Activated CD8-positive, alpha-beta memory T cell treated with anti-CD3 and anti-CD28 coated beads for 1 hour (primary cell): ENCODE measurements around the gene ANGPTL2.

Experiments used
- DNase-seq, 2 donors: peaks; one replicate each; pipeline ENCODE4 v3.0.0-alpha.2; 2020; ENCODE audit warnings: low read depth in 1 of 2; ENCODE audit errors: extremely low read depth in 1 of 2

The ANGPTL2 gene

GRCh38 chr9:127137640-127138360 lies 15.4 kb upstream of the ANGPTL2 start:
- DNase-seq = no peak

GRCh38 chr9:127136880-127137639 lies 14.6 kb upstream of the ANGPTL2 start:
- DNase-seq = no peak

GRCh38 chr9:127136081-127136879 lies 13.8 kb upstream of the ANGPTL2 start:
- DNase-seq = no peak

- no peak for DNase-seq
These were observed 12.8 kb upstream of the ANGPTL2 start for GRCh38 chr9:127135056-127135745.

GRCh38 chr9:127133739-127134167 lies 11.3 kb upstream of the ANGPTL2 start:
- DNase-seq = no peak

GRCh38 chr9:127132921-127133647 lies 10.6 kb upstream of the ANGPTL2 start:
- no peak for DNase-seq

GRCh38 chr9:127132375-127132774 lies 9.9 kb upstream of the ANGPTL2 start:
- no peak for DNase-seq

- no peak for DNase-seq
These were observed 9.4 kb upstream of the ANGPTL2 start for GRCh38 chr9:127131871-127132270.

- DNase-seq = no peak
These were observed 8.5 kb upstream of the ANGPTL2 start for GRCh38 chr9:127130661-127131538.

- no peak for DNase-seq
These were observed 7.8 kb upstream of the ANGPTL2 start for GRCh38 chr9:127130235-127130634.

- no peak for DNase-seq
These were observed 7.3 kb upstream of the ANGPTL2 start for GRCh38 chr9:127129718-127130085.

- DNase-seq = no peak
These were observed 6.8 kb upstream of the ANGPTL2 start for GRCh38 chr9:127129073-127129717.

- no peak for DNase-seq
These were observed 6.1 kb upstream of the ANGPTL2 start for GRCh38 chr9:127128341-127129072.

GRCh38 chr9:127126971-127127370 lies 4.5 kb upstream of the ANGPTL2 start:
- no peak for DNase-seq

GRCh38 chr9:127124792-127125191 lies 2.4 kb upstream of the ANGPTL2 start:
- DNase-seq = no peak

GRCh38 chr9:127124111-127124531 lies 1.7 kb upstream of the ANGPTL2 start:
- DNase-seq = no peak

GRCh38 chr9:127123064-127123890 lies 842 bp upstream of the ANGPTL2 start:
- no peak for DNase-seq
